Duodenal mucosa (tissue), 2 donors: Measurements from ENCODE around the gene PLCB3.

Experiments
- H3K27ac ChIP-seq: one replicate; pipeline ENCODE4 v1.7.0; 2013; ENCODE audit warnings: low read depth, low read length
- H3K27me3 ChIP-seq, 2 donors: one replicate each; pipeline ENCODE4 v1.7.0; 2013; ENCODE audit warnings: low read length in 2 of 2, control low read depth in 1 of 2; ENCODE audit not compliant: insufficient read depth in 2 of 2, control insufficient read depth in 1 of 2
- H3K36me3 ChIP-seq, 2 donors: one replicate each; pipeline ENCODE4 v1.7.0; 2013; ENCODE audit warnings: low read length in 2 of 2, control low read depth in 1 of 2; ENCODE audit not compliant: insufficient read depth in 2 of 2, control insufficient read depth in 1 of 2
- H3K4me1 ChIP-seq, 2 donors: one replicate each; pipeline ENCODE4 v1.7.0; 2013; ENCODE audit warnings: low read length in 2 of 2, control low read depth in 1 of 2; ENCODE audit not compliant: insufficient read depth in 2 of 2, control insufficient read depth in 1 of 2
- H3K4me3 ChIP-seq, 2 donors: one replicate each; pipeline ENCODE4 v1.7.0; 2013; ENCODE audit warnings: low read length in 2 of 2, low read depth in 1 of 2
- H3K9ac ChIP-seq, 2 donors: one replicate each; pipeline ENCODE4 v1.7.0; 2013; ENCODE audit warnings: low read length in 2 of 2, low read depth in 1 of 2
- H3K9me3 ChIP-seq, 2 donors: one replicate each; pipeline ENCODE4 v1.7.0; 2013; ENCODE audit warnings: low read length in 2 of 2, control low read depth in 1 of 2; ENCODE audit not compliant: control insufficient read depth in 1 of 2

Gene PLCB3

DNA sequence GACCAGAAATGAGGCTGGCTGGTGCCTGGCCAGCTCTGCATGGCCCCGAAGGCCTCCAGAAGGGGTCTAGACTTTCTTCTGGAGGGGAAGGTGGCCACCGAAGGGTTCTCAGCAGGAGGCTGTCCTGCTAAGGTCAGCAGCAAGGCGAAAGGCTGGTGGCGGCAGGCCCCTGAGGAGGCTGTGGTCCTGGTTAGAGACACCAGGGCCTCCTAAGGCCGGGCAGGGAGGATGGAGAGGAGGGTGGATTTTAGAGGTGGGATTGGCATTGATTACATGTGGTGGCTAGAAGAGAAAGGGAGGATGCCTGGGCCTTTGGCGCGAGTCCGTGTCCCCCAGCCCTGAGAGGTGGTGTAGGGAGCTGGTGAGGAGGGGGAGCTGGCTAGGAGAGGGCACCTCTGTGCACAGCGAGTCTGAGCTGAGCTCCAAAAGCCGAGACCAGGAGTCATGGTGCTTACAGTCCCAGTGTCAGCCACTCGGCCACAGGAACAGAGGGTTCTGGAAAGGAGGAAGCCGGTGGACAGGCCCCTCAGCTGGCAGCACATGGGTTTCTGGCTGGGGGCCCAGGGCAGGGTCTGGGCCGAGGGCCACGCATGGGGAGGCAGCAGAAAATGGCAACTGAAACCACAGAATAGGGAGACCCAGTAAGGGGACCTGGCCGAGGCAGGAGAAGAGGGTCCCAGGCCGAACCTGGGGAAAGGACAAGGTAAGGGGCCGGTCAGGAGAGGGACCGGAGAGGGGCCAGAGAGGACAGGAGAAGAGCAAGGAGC, 42.4 kb upstream of the PLCB3 start:
- H3K36me3 ChIP-seq, result peaks cover 5 to 23% of the 10 kb centered on the region in 2 donors
- no peaks in the 10 kb centered on the region for H3K9me3 ChIP-seq
- H3K4me1 ChIP-seq, result peaks cover 33 to 35% of the 10 kb centered on the region in 2 donors
- H3K4me3 ChIP-seq, result no peak overlapping the region
- H3K9ac ChIP-seq, result no peak overlapping the region
- no peak overlapping the region for H3K27ac ChIP-seq
- H3K27me3 ChIP-seq, result no peaks in the 10 kb centered on the region

DNA sequence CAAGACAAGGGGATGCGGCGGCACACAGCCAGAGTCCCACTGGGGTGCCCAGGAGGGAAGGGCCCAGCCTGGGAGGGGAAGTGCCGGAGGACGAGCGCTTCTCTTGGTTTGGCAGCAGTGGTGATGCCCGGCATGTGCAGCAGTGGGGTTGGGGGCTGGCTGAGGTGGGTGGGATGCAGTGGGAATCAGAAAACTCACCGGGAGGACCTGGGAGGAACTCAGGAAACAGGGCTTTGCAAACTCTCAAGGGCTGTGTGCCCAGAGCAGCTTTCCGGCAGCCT, 41.8 kb upstream of the PLCB3 start:
- Histone ChIP-seq H3K4me1 (peaks cover 29 to 30% of the 10 kb centered on the region in 2 donors), H3K27me3 (no peaks in the 10 kb centered on the region), H3K4me3 (no peak overlapping the region), H3K36me3 (peaks cover 4 to 21% of the 10 kb centered on the region in 2 donors), H3K9ac (no peak overlapping the region), H3K27ac (no peak overlapping the region), H3K9me3 (no peaks in the 10 kb centered on the region)

DNA sequence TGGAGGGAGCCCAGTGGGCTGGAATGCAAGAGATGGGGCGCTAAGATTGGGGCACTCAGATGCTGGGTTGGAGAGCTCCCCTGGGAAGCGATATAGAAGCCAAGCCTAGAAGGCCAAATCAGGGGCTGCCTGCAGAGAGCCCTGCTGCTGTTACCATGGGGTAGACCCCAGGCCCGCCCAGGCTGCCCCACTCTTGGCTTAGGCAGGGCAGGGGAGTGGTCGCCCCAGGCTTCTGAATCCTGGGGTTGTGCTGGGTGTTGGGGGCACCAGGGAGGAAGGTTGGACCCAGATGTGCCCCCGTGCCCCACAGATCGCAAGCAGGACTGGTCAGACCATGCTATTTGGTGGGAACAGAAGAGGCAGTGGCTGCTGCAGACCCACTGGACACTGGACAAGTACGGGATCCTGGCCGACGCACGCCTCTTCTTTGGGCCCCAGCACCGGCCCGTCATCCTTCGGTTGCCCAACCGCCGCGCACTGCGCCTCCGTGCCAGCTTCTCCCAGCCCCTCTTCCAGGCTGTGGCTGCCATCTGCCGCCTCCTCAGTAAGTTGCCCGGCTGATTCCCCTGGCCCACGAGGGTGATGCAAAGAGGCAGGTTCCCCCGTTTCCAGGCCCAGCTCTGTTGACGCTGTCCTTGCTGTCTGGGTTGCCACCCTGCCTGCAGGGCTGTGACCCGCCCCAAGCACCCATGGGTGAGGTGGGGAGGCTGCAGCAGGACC, 40.9 kb upstream of the PLCB3 start:
- no peaks in the 10 kb centered on the region for H3K27me3 ChIP-seq
- no peak overlapping the region for H3K27ac ChIP-seq
- peaks cover 4 to 24% of the 10 kb centered on the region in 2 donors for H3K36me3 ChIP-seq
- no peak overlapping the region for H3K4me3 ChIP-seq
- peaks cover 22 to 23% of the 10 kb centered on the region in 2 donors for H3K4me1 ChIP-seq
- H3K9me3 ChIP-seq, result no peaks in the 10 kb centered on the region
- H3K9ac ChIP-seq, result no peak overlapping the region

DNA sequence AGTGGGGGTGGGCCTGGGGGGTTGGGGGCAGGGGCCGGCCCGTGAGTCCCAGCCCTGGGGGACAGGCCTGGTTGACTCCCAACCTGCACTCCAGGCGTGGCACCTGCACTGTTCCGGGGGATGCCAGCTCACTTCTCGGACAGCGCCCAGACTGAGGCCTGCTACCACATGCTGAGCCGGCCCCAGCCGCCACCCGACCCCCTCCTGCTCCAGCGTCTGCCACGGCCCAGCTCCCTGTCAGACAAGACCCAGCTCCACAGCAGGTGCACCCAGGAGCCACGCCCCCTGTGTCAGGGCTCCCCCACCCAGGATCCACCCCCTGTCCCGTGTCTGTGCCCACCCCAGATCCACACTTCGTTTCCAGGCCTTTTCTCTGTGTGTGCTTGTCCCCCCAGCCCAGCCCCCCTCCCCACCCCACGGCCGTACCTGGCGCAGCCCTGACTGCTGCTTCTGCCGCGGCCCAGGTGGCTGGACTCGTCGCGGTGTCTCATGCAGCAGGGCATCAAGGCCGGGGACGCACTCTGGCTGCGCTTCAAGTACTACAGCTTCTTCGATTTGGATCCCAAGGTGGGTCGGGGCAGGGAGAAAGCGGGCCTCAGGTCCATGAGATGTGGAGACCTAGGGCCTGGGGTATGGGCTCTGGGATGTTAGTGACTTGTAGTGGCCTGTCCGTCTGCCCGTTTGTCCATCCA, 40.0 kb upstream of the PLCB3 start:
- no peaks in the 10 kb centered on the region for H3K9me3 ChIP-seq
- H3K27me3 ChIP-seq, result no peaks in the 10 kb centered on the region
- no peak overlapping the region for H3K9ac ChIP-seq
- H3K4me3 ChIP-seq, result no peak overlapping the region
- H3K27ac ChIP-seq, result no peak overlapping the region
- peaks cover 4 to 24% of the 10 kb centered on the region in 2 donors for H3K36me3 ChIP-seq
- peaks cover 14% of the 10 kb centered on the region in 2 donors for H3K4me1 ChIP-seq

DNA sequence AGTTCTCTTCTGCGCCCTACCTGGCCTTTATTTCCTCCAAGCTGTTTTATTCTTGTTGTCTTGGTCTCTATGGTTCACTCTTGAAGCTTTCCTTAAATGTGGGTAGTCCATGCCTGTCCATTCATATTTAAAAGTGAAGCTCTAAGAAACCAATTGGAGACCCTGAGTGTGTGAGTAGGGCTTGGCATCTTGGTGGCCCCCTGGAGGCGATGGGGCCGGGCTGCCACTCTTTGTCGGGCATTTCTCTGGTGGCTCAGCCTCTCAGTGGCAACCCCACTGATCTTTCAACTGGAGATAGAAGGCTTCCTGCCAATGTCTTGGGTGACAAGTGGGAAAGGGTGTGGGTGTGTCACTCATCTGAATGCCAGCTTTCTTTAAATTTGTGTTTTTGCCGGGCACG, 34.5 kb upstream of the PLCB3 start:
- Histone ChIP-seq H3K9me3 (no peaks in the 10 kb centered on the region), H3K9ac (no peak overlapping the region), H3K36me3 (peaks cover 9 to 31% of the 10 kb centered on the region in 2 donors), H3K27ac (no peak overlapping the region), H3K4me1 (peaks cover 4 to 8% of the 10 kb centered on the region in 2 donors), H3K27me3 (no peaks in the 10 kb centered on the region), H3K4me3 (no peak overlapping the region)

DNA sequence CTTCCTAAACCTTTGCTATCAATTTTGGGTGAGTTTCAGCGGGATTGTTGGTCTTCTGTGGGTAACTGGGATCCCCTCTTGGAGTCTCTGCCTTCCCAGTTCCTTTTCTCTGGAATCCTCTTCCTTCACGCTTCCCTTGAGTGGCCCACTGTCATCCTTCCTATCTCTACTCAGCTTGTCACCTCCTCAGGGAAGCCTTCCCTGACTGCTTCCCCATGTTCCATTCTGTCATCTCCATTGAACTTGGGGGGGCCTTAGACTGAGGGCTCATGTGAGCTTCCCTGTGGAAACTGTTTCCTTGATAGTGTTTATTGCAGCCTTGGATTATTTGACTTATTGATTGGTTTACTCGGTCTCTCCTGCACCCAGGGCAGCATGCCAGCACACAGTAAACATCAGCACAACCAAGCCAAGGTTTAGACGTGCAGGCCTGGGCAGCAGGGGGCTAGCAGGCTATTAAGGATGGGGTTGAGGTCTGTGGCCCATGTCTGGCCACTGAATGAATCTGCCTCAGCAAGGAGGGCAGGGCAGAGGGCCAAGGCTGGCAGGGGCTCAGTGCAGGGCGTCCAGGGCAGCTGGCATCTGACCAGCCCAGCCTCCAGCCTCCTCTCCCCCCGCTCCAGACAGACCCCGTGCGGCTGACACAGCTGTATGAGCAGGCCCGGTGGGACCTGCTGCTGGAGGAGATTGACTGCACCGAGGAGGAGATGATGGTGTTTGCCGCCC, 32.5 kb upstream of the PLCB3 start:
- no peak overlapping the region for H3K9ac ChIP-seq
- peaks cover 9 to 36% of the 10 kb centered on the region in 2 donors for H3K36me3 ChIP-seq
- H3K27me3 ChIP-seq, result no peaks in the 10 kb centered on the region
- no peaks in the 10 kb centered on the region for H3K9me3 ChIP-seq
- H3K4me1 ChIP-seq, result peaks cover 4 to 8% of the 10 kb centered on the region in 2 donors
- no peak overlapping the region for H3K27ac ChIP-seq
- no peak overlapping the region for H3K4me3 ChIP-seq

DNA sequence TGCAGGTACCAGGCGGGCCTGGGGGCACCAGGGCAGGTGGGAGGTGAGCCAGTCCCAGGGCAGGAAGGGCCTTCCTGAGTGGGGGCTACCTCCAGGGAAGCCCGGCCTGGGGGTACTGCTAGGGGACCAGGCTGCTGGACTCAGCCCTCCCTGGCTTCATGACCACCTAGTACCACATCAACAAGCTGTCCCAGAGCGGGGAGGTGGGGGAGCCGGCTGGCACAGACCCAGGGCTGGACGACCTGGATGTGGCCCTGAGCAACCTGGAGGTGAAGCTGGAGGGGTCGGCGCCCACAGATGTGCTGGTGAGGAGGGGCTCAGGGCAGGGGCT, 32.0 kb upstream of the PLCB3 start:
- Histone ChIP-seq H3K9me3 (no peaks in the 10 kb centered on the region), H3K27me3 (no peaks in the 10 kb centered on the region), H3K27ac (no peak overlapping the region), H3K9ac (no peak overlapping the region), H3K4me1 (peaks cover 4 to 8% of the 10 kb centered on the region in 2 donors), H3K4me3 (no peak overlapping the region), H3K36me3 (peaks cover 9 to 41% of the 10 kb centered on the region in 2 donors)

DNA sequence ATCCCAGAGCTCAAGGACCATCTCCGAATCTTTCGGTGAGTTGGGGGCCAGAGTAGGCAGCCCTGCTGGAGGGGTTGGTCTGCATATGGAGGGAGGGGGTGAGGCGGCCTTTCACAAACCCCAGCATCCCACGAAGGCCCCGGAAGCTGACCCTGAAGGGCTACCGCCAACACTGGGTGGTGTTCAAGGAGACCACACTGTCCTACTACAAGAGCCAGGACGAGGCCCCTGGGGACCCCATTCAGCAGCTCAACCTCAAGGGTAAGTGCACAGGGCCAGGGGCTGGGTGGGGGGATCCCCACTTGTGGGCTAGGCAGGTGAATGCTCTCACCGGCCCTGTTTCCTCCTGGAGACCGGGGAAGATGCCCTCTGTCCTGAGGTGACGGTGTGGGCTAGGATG, 31.6 kb upstream of the PLCB3 start:
- Histone ChIP-seq H3K27ac (no peak overlapping the region), H3K36me3 (peaks cover 9 to 42% of the 10 kb centered on the region in 2 donors), H3K27me3 (no peaks in the 10 kb centered on the region), H3K4me1 (peaks cover 9% of the 10 kb centered on the region in 2 donors), H3K9me3 (no peaks in the 10 kb centered on the region), H3K9ac (no peak overlapping the region), H3K4me3 (no peak overlapping the region)

DNA sequence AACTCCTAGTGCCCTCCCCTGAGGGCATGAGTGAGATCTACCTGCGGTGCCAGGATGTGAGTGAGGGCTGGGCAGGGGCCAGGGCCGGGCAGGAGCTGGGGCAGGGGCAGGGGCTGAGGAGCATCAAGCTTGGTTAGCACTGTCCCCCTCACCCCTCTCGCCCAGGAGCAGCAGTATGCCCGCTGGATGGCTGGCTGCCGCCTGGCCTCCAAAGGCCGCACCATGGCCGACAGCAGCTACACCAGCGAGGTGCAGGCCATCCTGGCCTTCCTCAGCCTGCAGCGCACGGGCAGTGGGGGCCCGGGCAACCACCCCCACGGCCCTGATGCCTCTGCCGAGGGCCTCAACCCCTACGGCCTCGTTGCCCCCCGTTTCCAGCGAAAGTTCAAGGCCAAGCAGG, 31.1 kb upstream of the PLCB3 start:
- Histone ChIP-seq H3K9me3 (no peaks in the 10 kb centered on the region), H3K4me1 (peaks cover 14% of the 10 kb centered on the region in 2 donors), H3K27me3 (no peaks in the 10 kb centered on the region), H3K9ac (no peak overlapping the region), H3K4me3 (no peak overlapping the region), H3K27ac (no peak overlapping the region), H3K36me3 (peaks cover 9 to 38% of the 10 kb centered on the region in 2 donors)

DNA sequence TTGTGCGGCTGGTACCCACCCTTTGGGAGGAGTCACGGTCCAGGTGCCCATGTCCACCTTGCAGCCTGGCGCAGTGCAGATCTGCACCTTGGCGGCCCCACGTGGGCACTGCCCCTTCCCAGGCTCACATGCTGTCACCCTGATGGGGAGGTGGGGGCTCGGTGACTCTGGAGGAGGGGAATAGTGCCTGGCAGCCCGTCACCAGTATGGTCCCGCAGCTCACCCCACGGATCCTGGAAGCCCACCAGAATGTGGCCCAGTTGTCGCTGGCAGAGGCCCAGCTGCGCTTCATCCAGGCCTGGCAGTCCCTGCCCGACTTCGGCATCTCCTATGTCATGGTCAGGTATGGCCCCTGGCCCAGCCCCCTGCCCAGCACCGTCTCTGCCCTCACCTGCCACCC, 30.5 kb upstream of the PLCB3 start:
- Histone ChIP-seq H3K27ac (no peak overlapping the region), H3K9ac (no peak overlapping the region), H3K9me3 (no peaks in the 10 kb centered on the region), H3K27me3 (no peaks in the 10 kb centered on the region), H3K36me3 (peaks cover 9 to 38% of the 10 kb centered on the region in 2 donors), H3K4me1 (peaks cover 16 to 19% of the 10 kb centered on the region in 2 donors), H3K4me3 (no peak overlapping the region)
